Neural cell (in vitro differentiated cells): ENCODE results near the gene NUB1. TPM values are rescaled to one million over a fixed set of nuclear protein-coding genes. Genes with fewer than 3 reads are reported as not detected.

Experiments
- H2AFZ ChIP-seq: fragments of 200-600, 300-800 bp; sonication (generic), shearing (Covaris generic); 2 replicates; pipeline ENCODE4 v1.6.0; 2014; ENCODE audit warnings: low read depth, mild to moderate bottlenecking, antibody characterized with exemption, low read length, moderate library complexity
- H3F3A ChIP-seq: fragments of 200-600 bp; shearing (Covaris generic); 2 replicates; pipeline ENCODE4 v1.6.1; 2016; ENCODE audit warnings: mild to moderate bottlenecking, moderate library complexity, mixed read lengths, antibody characterized with exemption, low read length; ENCODE audit not compliant: insufficient read depth, poor library complexity, severe bottlenecking
- H3K27ac ChIP-seq: fragments of 200-600, 300-800 bp; sonication (generic), shearing (Covaris generic); 2 replicates; pipeline ENCODE4 v1.5.1; 2014; ENCODE audit warnings: mild to moderate bottlenecking, low read length, moderate library complexity
- H3K27me3 ChIP-seq: fragments of 300-800, 200-600 bp; sonication (generic), shearing (Covaris generic); 2 replicates; pipeline ENCODE4 v1.6.0; 2014; ENCODE audit warnings: mild to moderate bottlenecking, low read depth, low read length, moderate library complexity; ENCODE audit not compliant: insufficient read depth
- H3K36me3 ChIP-seq: fragments of 300-800, 200-600 bp; sonication (generic), shearing (Covaris generic); 2 replicates; pipeline ENCODE4 v1.5.1; 2014; ENCODE audit warnings: mild to moderate bottlenecking, antibody characterized with exemption, low read length, moderate library complexity; ENCODE audit not compliant: insufficient read depth
- H3K4me2 ChIP-seq: fragments of 300-800, 200-600 bp; sonication (generic), shearing (Covaris generic); 2 replicates; pipeline ENCODE4 v1.6.0; 2014; ENCODE audit warnings: mild to moderate bottlenecking, low read length
- H3K4me3 ChIP-seq: fragments of 300-800, 200-600 bp; sonication (generic), shearing (Covaris generic); 2 replicates; pipeline ENCODE4 v1.5.1; 2014; ENCODE audit warnings: mild to moderate bottlenecking, low read length, moderate library complexity
- H3K79me2 ChIP-seq: fragments of 200-600 bp; shearing (Covaris generic); replicated peaks from 2 replicates; pipeline ENCODE4 v1.6.0; 2014; ENCODE audit warnings: mild to moderate bottlenecking, low read length, moderate library complexity; ENCODE audit not compliant: insufficient read depth
- H3K9ac ChIP-seq: fragments of 300-800, 200-600 bp; sonication (generic), shearing (Covaris generic); 2 replicates; pipeline ENCODE4 v1.6.1; 2016; ENCODE audit warnings: mild to moderate bottlenecking, low read length, mixed read lengths
- H3K9me2 ChIP-seq: fragments of 200-600 bp; shearing (Covaris generic); 2 replicates; pipeline ENCODE4 v1.6.1; 2016; ENCODE audit warnings: mild to moderate bottlenecking, low read length, mixed read lengths; ENCODE audit not compliant: insufficient read depth
- H3K9me3 ChIP-seq: fragments of 200-600, 300-800 bp; sonication (generic), shearing (Covaris generic); 2 replicates; pipeline ENCODE4 v1.6.1; 2016; ENCODE audit warnings: mild to moderate bottlenecking, mixed run types, low read length, moderate library complexity, mixed read lengths
- H4K20me1 ChIP-seq: fragments of 200-600 bp; shearing (Covaris generic); 2 replicates; pipeline ENCODE4 v1.6.1; 2016; ENCODE audit warnings: mild to moderate bottlenecking, mixed run types; ENCODE audit not compliant: insufficient read depth
- EP300 ChIP-seq: fragments of 450-650 bp; conservative IDR thresholded peaks from 2 replicates; pipeline ENCODE4 v1.6.1; 2014; ENCODE audit warnings: antibody characterized with exemption, mild to moderate bottlenecking, moderate library complexity; ENCODE audit not compliant: poor library complexity, severe bottlenecking
- EZH2 ChIP-seq: fragments of 200-600, 300-800 bp; shearing (Covaris generic), sonication (generic); IDR thresholded peaks from 2 replicates; pipeline ENCODE4 v1.6.1; 2014; ENCODE audit warnings: antibody characterized with exemption, low read length, borderline replicate concordance, mild to moderate bottlenecking; ENCODE audit not compliant: insufficient read depth, poor library complexity, severe bottlenecking
- MXI1 ChIP-seq: fragments of 450-650 bp; conservative IDR thresholded peaks from 2 replicates; pipeline ENCODE4 v1.6.1; 2014; ENCODE audit warnings: antibody characterized with exemption, mild to moderate bottlenecking; ENCODE audit not compliant: poor library complexity, severe bottlenecking
- POLR2AphosphoS5 ChIP-seq: IDR thresholded peaks from 2 replicates; pipeline ENCODE4 v1.6.1; 2012
- RAD21 ChIP-seq: fragments of 450-650 bp; conservative IDR thresholded peaks from 2 replicates; pipeline ENCODE4 v1.6.1; 2014; ENCODE audit warnings: antibody characterized with exemption, mild to moderate bottlenecking, moderate library complexity
- SMC3 ChIP-seq: fragments of 450-650 bp; conservative IDR thresholded peaks from 2 replicates; pipeline ENCODE4 v1.6.1; 2014; ENCODE audit warnings: antibody characterized with exemption, mild to moderate bottlenecking, moderate library complexity; ENCODE audit not compliant: poor library complexity
- TAF1 ChIP-seq: IDR thresholded peaks from 2 replicates; pipeline ENCODE4 v1.6.1; 2012; ENCODE audit warnings: low read depth
- polyA plus RNA-seq: library from polyadenylated mRNA; depleted of rRNA; stranded (reverse); fragments of >200 nt; gene quantifications from 2 replicates; pipeline ENCODE4 v1.2.3, GENCODE V29; 2014
- TF ChIP-seq, protein P1 (sequence below): fragments of 450-650 bp; IDR thresholded peaks from 2 replicates; pipeline ENCODE4 v1.5.1; 2014; ENCODE audit warnings: antibody characterized with exemption, mild to moderate bottlenecking, moderate library complexity; ENCODE audit not compliant: poor library complexity, severe bottlenecking
- TF ChIP-seq, protein P2 (sequence below): IDR thresholded peaks from 2 replicates; pipeline ENCODE4 v1.6.1; 2012; ENCODE audit warnings: borderline replicate concordance

NUB1 gene
- polyA plus RNA-seq, 1 donor from 2014 or later: 48.4 TPM

DNA sequence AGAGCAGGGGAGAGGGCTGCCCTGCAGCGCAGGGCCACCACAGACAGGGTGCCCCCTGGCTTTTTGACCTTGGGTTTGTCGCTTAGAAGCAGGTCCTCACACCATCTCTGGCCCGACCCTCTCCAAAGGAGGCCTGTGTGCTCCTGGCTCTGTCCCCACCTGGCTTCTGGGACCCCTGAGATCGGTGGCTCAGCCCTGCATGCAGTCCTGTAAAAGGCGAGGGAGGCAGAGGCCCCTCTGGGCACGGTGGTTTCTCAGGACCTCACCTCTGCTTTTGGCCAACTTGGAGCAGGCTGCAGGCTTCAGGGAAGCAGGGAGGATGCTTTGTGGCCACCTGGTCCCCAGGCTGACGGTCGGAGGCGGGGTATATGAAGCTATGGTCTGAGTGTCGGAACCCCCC lies 46.8 kb downstream of the NUB1 start:
- no peak overlapping the region for H3K4me3 ChIP-seq
- H3K9ac ChIP-seq: no peak overlapping the region
- no peaks in the 10 kb centered on the region for H3K79me2 ChIP-seq
- no peaks in the 10 kb centered on the region for H4K20me1 ChIP-seq
- H2AFZ ChIP-seq: no peak overlapping the region
- H3K9me2 ChIP-seq: no peaks in the 10 kb centered on the region
- TF ChIP-seq POLR2AphosphoS5 (no peak), EP300 (no peak), TAF1 (no peak), EZH2 (no peak), MXI1 (no peak), SMC3 (no peak), RAD21 (no peak)
- TF ChIP-seq, protein P1, sequence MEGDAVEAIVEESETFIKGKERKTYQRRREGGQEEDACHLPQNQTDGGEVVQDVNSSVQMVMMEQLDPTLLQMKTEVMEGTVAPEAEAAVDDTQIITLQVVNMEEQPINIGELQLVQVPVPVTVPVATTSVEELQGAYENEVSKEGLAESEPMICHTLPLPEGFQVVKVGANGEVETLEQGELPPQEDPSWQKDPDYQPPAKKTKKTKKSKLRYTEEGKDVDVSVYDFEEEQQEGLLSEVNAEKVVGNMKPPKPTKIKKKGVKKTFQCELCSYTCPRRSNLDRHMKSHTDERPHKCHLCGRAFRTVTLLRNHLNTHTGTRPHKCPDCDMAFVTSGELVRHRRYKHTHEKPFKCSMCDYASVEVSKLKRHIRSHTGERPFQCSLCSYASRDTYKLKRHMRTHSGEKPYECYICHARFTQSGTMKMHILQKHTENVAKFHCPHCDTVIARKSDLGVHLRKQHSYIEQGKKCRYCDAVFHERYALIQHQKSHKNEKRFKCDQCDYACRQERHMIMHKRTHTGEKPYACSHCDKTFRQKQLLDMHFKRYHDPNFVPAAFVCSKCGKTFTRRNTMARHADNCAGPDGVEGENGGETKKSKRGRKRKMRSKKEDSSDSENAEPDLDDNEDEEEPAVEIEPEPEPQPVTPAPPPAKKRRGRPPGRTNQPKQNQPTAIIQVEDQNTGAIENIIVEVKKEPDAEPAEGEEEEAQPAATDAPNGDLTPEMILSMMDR: no peak
- TF ChIP-seq, protein P2, sequence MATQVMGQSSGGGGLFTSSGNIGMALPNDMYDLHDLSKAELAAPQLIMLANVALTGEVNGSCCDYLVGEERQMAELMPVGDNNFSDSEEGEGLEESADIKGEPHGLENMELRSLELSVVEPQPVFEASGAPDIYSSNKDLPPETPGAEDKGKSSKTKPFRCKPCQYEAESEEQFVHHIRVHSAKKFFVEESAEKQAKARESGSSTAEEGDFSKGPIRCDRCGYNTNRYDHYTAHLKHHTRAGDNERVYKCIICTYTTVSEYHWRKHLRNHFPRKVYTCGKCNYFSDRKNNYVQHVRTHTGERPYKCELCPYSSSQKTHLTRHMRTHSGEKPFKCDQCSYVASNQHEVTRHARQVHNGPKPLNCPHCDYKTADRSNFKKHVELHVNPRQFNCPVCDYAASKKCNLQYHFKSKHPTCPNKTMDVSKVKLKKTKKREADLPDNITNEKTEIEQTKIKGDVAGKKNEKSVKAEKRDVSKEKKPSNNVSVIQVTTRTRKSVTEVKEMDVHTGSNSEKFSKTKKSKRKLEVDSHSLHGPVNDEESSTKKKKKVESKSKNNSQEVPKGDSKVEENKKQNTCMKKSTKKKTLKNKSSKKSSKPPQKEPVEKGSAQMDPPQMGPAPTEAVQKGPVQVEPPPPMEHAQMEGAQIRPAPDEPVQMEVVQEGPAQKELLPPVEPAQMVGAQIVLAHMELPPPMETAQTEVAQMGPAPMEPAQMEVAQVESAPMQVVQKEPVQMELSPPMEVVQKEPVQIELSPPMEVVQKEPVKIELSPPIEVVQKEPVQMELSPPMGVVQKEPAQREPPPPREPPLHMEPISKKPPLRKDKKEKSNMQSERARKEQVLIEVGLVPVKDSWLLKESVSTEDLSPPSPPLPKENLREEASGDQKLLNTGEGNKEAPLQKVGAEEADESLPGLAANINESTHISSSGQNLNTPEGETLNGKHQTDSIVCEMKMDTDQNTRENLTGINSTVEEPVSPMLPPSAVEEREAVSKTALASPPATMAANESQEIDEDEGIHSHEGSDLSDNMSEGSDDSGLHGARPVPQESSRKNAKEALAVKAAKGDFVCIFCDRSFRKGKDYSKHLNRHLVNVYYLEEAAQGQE: no peak
- H3K27ac ChIP-seq: no peak overlapping the region
- H3F3A ChIP-seq: no peaks in the 10 kb centered on the region
- H3K27me3 ChIP-seq: no peaks in the 10 kb centered on the region
- no peak overlapping the region for H3K4me2 ChIP-seq
- H3K9me3 ChIP-seq: no peaks in the 10 kb centered on the region
- H3K36me3 ChIP-seq: no peaks in the 10 kb centered on the region

DNA sequence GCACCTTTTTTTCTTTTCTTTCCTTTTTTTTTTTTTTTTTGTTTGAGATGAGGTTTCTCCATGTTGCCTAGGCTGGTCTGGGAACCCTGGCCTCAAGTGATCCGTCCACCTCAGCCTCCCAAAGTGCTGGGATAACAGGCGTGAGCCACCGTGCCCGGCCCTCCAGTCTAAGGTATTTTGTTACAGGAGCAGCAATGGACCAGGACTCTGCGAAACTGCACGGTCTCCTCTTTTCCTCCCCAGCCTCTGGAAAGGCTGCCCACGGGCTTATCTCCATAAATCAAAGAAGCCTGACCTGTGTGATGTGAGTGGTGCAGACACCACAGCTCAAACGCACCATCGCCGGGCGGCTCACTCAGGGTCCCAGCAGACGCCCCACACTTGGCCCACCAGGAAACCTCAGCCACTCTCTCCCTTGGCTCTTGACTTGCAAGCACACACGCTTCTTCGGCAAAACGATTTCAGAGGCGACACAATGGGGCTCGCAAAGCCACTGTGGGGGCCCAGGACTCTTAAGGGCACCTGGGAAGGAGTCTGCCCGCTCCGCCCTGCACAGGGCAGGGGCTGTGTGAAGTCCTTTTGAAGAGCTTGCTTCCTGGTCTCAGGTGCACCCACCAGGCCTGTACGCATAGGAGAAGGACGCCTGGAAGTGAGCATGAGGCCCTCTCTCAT lies 47.6 kb downstream of the NUB1 start:
- Histone ChIP-seq H4K20me1 (no peaks in the 10 kb centered on the region), H3K4me2 (no peak overlapping the region), H3K4me3 (no peak overlapping the region), H3K9me3 (no peaks in the 10 kb centered on the region), H3K79me2 (no peaks in the 10 kb centered on the region), H2AFZ (no peak overlapping the region), H3K9ac (no peak overlapping the region), H3F3A (no peaks in the 10 kb centered on the region), H3K27ac (no peak overlapping the region), H3K36me3 (no peaks in the 10 kb centered on the region), H3K27me3 (no peaks in the 10 kb centered on the region), H3K9me2 (no peaks in the 10 kb centered on the region)
- no peak for TF ChIP-seq EP300
- TF ChIP-seq RAD21: no peak
- TF ChIP-seq TAF1: no peak
- TF ChIP-seq, protein P2: no peak
- TF ChIP-seq EZH2: no peak
- TF ChIP-seq POLR2AphosphoS5: no peak
- TF ChIP-seq, protein P1: no peak
- TF ChIP-seq SMC3: no peak
- TF ChIP-seq MXI1: no peak
